Measurements from ENCODE around the gene RNF112. TPM values are rescaled to one million over a fixed set of nuclear protein-coding genes. Genes with fewer than 3 reads are reported as not detected.

The RNF112 gene
- total RNA-seq, 4 donors from 2014 or later = 2.2 to 7.2 (median 3.9) TPM

DNA sequence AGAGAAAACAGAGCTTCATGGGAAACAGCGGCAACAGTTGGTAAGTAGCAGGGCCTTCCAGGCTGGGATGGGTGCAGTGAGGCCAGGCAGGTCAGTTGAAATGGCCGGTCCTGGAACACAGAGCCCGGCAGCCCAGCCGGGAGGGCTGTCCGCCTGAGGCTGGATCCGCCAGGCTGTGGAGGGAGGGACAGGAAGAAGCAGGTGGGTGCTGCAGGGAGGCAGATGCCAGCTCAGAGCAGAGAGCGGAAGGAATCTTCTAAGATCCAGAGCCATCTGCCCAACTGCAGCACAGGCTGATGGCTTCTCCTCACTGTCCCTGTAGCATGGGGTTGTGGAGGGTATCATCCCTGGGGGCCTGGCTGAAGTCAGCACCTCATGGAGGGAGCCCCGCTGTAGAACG is 599 bp downstream of the RNF112 start:
- WGBS, 2 donors (ENCODE audit: low coverage in 1 of 2) = 74% methylated on average over 9 of the region's 9 CpGs; no CpG with 5 or more reads in 1 of the 2 donors
- intact Hi-C loops (cut with DNase I; ENCODE audit: low total_unique reads) = no loop called here
- in situ Hi-C loops (cut with MboI; ENCODE audit: low pct_ligation_motif_present in 1 of 4, low pct_unique_long_range_greater_than_20kb in 1 of 4, low sequenced_read_pairs in 3 of 4) = no loop called here
- no peak for DNase-seq
- H3K36me3 ChIP-seq = no peaks in the 10 kb centered on the region
- peak overlapping the region in 3 of 4 donors; percentile 16 to 30 (median 18) for H3K4me3 ChIP-seq
- TF ChIP-seq, protein P1, sequence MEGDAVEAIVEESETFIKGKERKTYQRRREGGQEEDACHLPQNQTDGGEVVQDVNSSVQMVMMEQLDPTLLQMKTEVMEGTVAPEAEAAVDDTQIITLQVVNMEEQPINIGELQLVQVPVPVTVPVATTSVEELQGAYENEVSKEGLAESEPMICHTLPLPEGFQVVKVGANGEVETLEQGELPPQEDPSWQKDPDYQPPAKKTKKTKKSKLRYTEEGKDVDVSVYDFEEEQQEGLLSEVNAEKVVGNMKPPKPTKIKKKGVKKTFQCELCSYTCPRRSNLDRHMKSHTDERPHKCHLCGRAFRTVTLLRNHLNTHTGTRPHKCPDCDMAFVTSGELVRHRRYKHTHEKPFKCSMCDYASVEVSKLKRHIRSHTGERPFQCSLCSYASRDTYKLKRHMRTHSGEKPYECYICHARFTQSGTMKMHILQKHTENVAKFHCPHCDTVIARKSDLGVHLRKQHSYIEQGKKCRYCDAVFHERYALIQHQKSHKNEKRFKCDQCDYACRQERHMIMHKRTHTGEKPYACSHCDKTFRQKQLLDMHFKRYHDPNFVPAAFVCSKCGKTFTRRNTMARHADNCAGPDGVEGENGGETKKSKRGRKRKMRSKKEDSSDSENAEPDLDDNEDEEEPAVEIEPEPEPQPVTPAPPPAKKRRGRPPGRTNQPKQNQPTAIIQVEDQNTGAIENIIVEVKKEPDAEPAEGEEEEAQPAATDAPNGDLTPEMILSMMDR (IDR thresholded peaks at IDR 0.05) = no peak
- TF ChIP-seq EP300 (IDR thresholded peaks at IDR 0.05; ENCODE audit: low read depth) (no peak), POLR2A (IDR thresholded peaks at IDR 0.05) (no peak), POLR2AphosphoS5 (IDR thresholded peaks at IDR 0.05) (no peak)
- H3K4me1 ChIP-seq = peaks cover 0 to 12% (median 0%) of the 10 kb centered on the region in 4 donors
- H3K27ac ChIP-seq = peak overlapping the region; percentile 3 to 61 (median 42)
- H3K27me3 ChIP-seq = no peaks in the 10 kb centered on the region
- no peaks in the 10 kb centered on the region for H3K9me3 ChIP-seq

DNA sequence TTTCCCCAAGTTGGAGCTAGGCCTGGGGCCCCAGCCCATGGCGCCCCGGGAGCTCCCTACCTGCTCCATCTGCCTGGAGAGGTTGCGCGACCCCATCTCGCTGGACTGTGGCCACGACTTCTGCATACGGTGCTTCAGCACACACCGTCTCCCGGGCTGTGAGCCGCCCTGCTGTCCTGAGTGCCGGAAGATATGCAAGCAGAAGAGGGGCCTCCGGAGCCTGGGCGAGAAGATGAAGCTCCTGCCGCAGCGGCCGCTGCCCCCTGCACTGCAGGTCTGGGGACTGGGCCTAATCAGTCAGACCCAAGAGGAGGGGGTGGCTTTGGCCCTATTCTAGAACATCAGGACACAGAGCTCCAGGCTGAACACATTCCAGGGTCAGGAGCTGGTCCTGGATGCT is 1.5 kb downstream of the RNF112 start:
- Histone ChIP-seq H3K4me1 (peaks cover 0 to 12% (median 0%) of the 10 kb centered on the region in 4 donors), H3K36me3 (no peaks in the 10 kb centered on the region), H3K27ac (no peak overlapping the region), H3K9me3 (no peaks in the 10 kb centered on the region), H3K27me3 (no peaks in the 10 kb centered on the region), H3K4me3 (no peak overlapping the region)
- TF ChIP-seq POLR2A (IDR thresholded peaks at IDR 0.05) = no peak
- no peak for TF ChIP-seq EP300 (IDR thresholded peaks at IDR 0.05; ENCODE audit: low read depth)
- no peak for TF ChIP-seq POLR2AphosphoS5 (IDR thresholded peaks at IDR 0.05)
- TF ChIP-seq, protein P1 (IDR thresholded peaks at IDR 0.05) = no peak
- WGBS, 2 donors (ENCODE audit: low coverage in 1 of 2) = 90% methylated on average over 16 of the region's 16 CpGs; no CpG with 5 or more reads in 1 of the 2 donors
- no peak for DNase-seq
- intact Hi-C loops (cut with DNase I; ENCODE audit: low total_unique reads) (no loop called here), in situ Hi-C loops (cut with MboI; ENCODE audit: low pct_ligation_motif_present in 1 of 4, low pct_unique_long_range_greater_than_20kb in 1 of 4, low sequenced_read_pairs in 3 of 4) (no loop called here)

DNA sequence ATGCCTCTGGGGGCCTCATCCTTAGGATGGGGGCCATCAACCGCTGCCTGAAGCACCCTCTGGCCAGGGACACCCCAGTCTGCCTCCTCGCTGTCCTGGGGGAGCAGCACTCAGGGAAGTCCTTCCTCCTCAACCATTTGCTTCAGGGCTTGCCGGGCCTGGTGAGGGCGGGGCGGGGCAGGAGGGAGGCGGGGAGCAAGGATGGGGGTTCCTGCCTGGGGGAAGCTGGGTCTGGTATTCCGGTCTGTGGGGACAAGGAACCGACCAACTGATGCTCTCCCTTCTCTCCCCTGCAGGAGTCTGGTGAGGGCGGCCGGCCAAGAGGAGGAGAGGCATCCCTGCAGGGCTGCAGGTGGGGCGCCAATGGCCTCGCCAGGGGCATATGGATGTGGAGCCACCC is 2.0 kb downstream of the RNF112 start:
- TF ChIP-seq POLR2AphosphoS5 (IDR thresholded peaks at IDR 0.05) (no peak), EP300 (IDR thresholded peaks at IDR 0.05; ENCODE audit: low read depth) (no peak), POLR2A (IDR thresholded peaks at IDR 0.05) (no peak)
- TF ChIP-seq, protein P1 (IDR thresholded peaks at IDR 0.05) = no peak
- Histone ChIP-seq H3K4me1 (peaks cover 0 to 14% (median 0%) of the 10 kb centered on the region in 4 donors), H3K27me3 (no peaks in the 10 kb centered on the region), H3K36me3 (no peaks in the 10 kb centered on the region), H3K4me3 (no peak overlapping the region), H3K27ac (no peak overlapping the region), H3K9me3 (no peaks in the 10 kb centered on the region)
- in situ Hi-C loops (cut with MboI; ENCODE audit: low pct_ligation_motif_present in 1 of 4, low pct_unique_long_range_greater_than_20kb in 1 of 4, low sequenced_read_pairs in 3 of 4) = no loop called here
- no peak for DNase-seq
- intact Hi-C loops (cut with DNase I; ENCODE audit: low total_unique reads) = no loop called here
- WGBS, 2 donors (ENCODE audit: low coverage in 1 of 2) = 72 to 84% methylated on average over 3 to 12 of the region's 12 CpGs

DNA sequence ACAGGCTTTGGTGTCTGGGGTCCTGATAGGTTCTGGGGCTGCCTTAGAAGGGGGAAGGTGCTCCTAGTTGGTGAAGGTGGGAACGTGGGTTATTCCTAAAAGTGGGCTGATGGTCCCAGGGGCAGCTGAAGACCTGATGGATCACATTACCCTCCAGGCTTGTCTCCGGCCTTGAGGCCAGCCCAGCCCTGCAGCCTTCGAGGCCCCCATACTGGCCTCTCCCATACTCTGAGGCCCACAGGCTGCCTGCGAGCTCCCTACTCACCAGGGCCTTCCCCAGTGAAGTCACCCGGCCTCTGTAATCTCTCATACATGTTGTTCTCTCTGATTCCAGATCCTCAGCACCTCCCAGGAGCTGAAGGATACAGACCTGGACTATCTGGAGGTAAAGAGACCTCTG is 2.7 kb downstream of the RNF112 start:
- DNase-seq = no peak
- H3K9me3 ChIP-seq = no peaks in the 10 kb centered on the region
- no peaks in the 10 kb centered on the region for H3K36me3 ChIP-seq
- 76% methylated on average over 5 of the region's 5 CpGs; no CpG with 5 or more reads in 1 of the 2 donors for WGBS, 2 donors (ENCODE audit: low coverage in 1 of 2)
- intact Hi-C loops (cut with DNase I; ENCODE audit: low total_unique reads) = no loop called here
- TF ChIP-seq POLR2A (IDR thresholded peaks at IDR 0.05) (no peak), POLR2AphosphoS5 (IDR thresholded peaks at IDR 0.05) (no peak), EP300 (IDR thresholded peaks at IDR 0.05; ENCODE audit: low read depth) (no peak)
- TF ChIP-seq, protein P1 (IDR thresholded peaks at IDR 0.05) = no peak
- in situ Hi-C loops (cut with MboI; ENCODE audit: low pct_ligation_motif_present in 1 of 4, low pct_unique_long_range_greater_than_20kb in 1 of 4, low sequenced_read_pairs in 3 of 4) = no loop called here
- H3K27me3 ChIP-seq = no peaks in the 10 kb centered on the region
- no peak overlapping the region for H3K27ac ChIP-seq
- peaks cover 0 to 15% (median 0%) of the 10 kb centered on the region in 4 donors for H3K4me1 ChIP-seq
- H3K4me3 ChIP-seq = no peak overlapping the region

Measured in transverse colon (tissue), 4 donors.